AG10803 (cell line): ENCODE results near the gene SCD5.

Experiments
- DNase-seq: peaks from one replicate; pipeline ENCODE4 v3.0.0; 2010; ENCODE audit warnings: low read depth
- H3K4me3 ChIP-seq: 2 replicates; pipeline ENCODE4 v1.5.1; 2011; ENCODE audit warnings: mild to moderate bottlenecking, low read length, control low read depth
- CTCF ChIP-seq: conservative IDR thresholded peaks from 2 replicates; pipeline ENCODE4 v1.5.1; 2011; ENCODE audit warnings: mild to moderate bottlenecking, low read length, control low read depth, inconsistent platforms

The SCD5 gene

DNA sequence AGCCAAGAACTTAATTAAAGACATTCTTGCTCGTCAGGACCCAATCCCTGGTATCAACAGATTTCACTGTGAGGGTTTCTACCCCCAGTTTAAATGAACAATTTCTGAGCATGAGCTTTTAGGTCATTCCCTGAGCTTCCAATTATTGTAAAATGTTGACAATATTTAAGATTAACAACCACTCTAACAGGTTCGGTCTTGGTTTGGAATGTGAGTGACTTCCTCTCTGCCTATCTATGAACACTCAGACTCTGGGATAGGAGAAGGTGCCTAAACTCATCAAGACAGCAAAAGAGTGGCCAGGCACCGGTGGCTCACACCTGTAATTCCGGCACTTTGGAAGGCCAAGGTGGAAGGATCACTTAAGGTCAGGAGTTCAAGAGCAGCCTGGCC lies 153.9 kb downstream of the SCD5 start:
- no peak for TF ChIP-seq CTCF
- no peak for DNase-seq

DNA sequence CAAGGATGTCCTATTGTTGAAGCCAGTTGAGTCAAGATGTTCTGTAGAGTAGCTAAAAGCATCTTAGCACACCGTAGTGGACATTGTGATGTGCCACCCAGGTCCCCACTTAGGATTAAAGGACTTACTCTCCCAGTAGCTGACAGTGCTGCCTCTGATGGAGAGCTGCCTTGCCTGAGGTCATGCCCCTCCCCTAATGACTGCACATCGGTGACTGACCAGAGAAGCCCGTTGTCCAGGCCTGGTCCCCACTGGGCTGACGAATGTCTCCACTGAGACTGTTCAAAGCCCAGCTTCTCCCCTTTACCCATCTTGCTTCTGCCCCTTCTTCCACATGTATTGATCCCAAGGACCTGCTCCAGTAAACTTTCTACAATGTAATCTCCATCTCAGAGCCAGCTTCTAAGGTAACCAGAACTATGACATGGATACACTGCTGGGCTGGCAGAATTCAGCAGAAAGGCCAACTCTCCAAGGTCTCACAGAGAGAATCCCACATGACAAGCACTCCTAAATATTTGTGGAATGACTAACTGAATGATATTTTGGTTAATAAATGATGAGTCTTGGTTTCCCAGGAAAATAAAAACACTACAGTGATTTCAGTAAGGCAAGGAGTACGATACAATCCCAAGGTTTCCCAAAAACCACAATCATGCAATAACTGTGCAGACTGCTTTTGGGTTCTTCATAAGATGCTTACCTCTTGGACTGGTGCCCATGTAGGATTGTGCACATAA lies 154.4 kb downstream of the SCD5 start:
- peak; percentile 91 for DNase-seq
- TF ChIP-seq CTCF, result no peak
- H3K4me3 ChIP-seq, result no peak overlapping the region

More for the DNA sequence above, 153.9 kb downstream of the SCD5 start:
- no peak overlapping the region for H3K4me3 ChIP-seq

DNA sequence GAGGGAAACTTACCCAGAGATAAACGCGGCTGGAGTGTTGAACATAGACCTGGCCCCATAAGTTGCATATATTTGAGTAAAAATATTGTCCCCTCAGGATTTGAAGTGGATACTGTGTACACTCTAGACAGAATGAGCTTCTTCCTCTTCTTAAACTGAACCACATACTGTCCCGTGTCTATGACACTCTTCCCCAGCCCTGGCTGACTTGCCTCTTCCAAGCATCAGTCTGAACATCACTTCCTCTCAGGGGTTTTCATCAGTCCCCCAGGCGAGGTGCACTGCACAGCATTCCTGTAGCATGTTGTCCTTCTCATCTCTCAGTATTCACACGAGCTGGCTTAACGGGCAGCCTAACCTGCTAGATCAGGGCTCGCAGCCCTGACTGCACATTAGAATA lies 156.3 kb downstream of the SCD5 start:
- DNase-seq, result no peak
- H3K4me3 ChIP-seq, result no peak overlapping the region
- TF ChIP-seq CTCF, result no peak

GRCh38 chr4:82640540-82640939 lies 158.1 kb downstream of the SCD5 start:
- H3K4me3 ChIP-seq, result no peak overlapping the region
- DNase-seq, result no peak
- TF ChIP-seq CTCF, result no peak

DNA sequence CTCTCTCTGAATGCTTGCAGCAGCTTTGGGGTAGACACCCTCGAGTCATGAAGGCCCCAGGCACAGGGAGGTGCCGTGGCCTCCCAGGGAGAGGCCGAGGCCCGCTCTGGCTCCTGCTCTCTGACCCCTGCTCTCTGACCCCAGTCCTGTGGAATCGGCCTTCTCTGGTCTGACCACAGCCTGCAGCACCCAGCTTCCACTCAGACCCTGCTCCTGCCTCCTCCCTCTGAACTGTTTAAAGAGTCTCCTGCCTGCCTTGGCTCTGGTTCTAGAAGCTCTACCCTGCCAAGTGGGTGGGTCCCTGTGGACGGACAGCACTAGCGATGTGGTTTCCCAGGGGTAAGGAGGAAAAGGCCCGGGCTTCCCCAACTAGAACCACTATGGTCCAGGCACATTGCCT lies 158.6 kb downstream of the SCD5 start:
- no peak for DNase-seq
- no peak overlapping the region for H3K4me3 ChIP-seq
- TF ChIP-seq CTCF, result no peak

DNA sequence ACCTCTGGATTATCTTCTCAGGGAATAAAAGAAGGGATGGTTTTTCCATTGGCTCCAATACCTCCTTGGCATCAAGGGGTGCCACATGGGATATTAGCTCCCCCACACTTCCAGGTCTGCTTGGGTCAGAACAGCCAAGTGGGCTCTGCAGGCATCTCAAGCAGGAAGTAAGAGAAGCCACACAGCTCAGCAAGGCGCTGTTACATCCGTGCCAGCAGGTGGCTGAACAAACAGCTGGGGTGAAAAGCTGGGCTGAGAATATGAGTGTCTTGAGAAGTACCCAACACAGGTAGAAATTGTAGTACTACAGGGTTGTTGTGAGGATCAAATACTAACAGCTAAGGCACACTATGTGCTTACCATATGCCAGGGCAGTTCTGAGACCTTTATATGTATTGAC lies 160.1 kb downstream of the SCD5 start:
- H3K4me3 ChIP-seq, result no peak overlapping the region
- DNase-seq, result no peak
- no peak for TF ChIP-seq CTCF

DNA sequence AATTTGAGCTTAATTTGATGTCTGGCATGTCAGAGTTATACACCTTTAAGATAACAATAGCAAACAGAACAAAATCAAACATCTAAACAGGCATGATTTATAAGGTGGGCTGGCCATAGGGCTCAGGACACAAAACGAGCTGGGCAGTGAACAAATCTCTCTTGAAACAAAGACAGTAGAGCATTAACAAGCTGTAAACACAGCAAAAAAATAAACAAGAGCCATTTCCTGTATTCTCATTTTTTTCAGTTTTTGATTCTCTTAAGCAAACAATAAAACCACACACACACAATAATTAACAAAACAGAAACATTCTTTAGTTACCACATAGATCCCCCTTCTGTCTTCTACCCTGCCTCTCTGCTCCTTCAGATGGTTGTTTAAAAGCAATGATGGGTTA lies 168.5 kb downstream of the SCD5 start:
- DNase-seq, result no peak

More for the DNA sequence above, 168.5 kb downstream of the SCD5 start:
- no peak overlapping the region for H3K4me3 ChIP-seq
- no peak for TF ChIP-seq CTCF
